WERI-Rb-1 (cell line): Measurements from ENCODE around the gene TBC1D2B.

ENCODE experiments used
- DNase-seq: peaks from one replicate; pipeline ENCODE4 v3.0.0-alpha.2; 2020
- H3K27ac ChIP-seq: fragments of 250-450 bp; sonication (Bioruptor Pico); 2 replicates; pipeline ENCODE4 v1.5.1; 2020; ENCODE audit warnings: mild to moderate bottlenecking, moderate library complexity
- H3K27me3 ChIP-seq: fragments of 250-450 bp; sonication (Bioruptor Pico); 2 replicates; pipeline ENCODE4 v1.5.1; 2021; ENCODE audit warnings: mild to moderate bottlenecking, low read depth, moderate library complexity; ENCODE audit not compliant: insufficient read depth, severe bottlenecking
- H3K36me3 ChIP-seq: fragments of 250-450 bp; sonication (Bioruptor Pico); 2 replicates; pipeline ENCODE4 v1.5.1; 2020; ENCODE audit warnings: mild to moderate bottlenecking, moderate library complexity
- H3K4me3 ChIP-seq: 2 replicates; pipeline ENCODE4 v1.5.1; 2011; ENCODE audit warnings: low read depth, mild to moderate bottlenecking, control low read depth, low read length
- H3K9me3 ChIP-seq: fragments of 250-450 bp; sonication (Bioruptor Pico); 2 replicates; pipeline ENCODE4 v1.5.1; 2021; ENCODE audit warnings: mild to moderate bottlenecking, moderate library complexity; ENCODE audit not compliant: severe bottlenecking
- TF ChIP-seq, protein P1 (sequence below): IDR thresholded peaks from 2 replicates; pipeline ENCODE4 v1.5.1; 2011; ENCODE audit warnings: low read depth, mild to moderate bottlenecking, control low read depth, inconsistent platforms, low read length

The TBC1D2B gene

DNA sequence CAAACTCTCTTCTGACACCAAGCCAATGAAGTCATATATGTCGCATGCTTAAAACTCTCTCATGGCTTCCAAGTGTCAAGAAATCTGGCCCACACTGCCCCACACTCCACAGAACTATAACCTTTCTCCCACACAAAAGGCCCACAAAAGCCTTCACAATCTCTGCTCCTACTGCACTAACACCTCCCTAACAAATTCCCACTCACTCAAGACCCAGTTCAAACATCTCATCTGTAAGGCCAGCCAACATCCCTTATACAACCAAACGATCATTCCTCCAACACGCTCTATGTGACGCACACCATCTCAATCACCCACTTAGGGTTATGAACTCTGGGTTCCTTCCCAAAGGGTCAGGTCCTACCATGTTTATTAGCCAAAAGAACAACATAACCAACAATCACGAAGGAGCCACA, 13.5 kb downstream of the TBC1D2B start:
- TF ChIP-seq, protein P1, sequence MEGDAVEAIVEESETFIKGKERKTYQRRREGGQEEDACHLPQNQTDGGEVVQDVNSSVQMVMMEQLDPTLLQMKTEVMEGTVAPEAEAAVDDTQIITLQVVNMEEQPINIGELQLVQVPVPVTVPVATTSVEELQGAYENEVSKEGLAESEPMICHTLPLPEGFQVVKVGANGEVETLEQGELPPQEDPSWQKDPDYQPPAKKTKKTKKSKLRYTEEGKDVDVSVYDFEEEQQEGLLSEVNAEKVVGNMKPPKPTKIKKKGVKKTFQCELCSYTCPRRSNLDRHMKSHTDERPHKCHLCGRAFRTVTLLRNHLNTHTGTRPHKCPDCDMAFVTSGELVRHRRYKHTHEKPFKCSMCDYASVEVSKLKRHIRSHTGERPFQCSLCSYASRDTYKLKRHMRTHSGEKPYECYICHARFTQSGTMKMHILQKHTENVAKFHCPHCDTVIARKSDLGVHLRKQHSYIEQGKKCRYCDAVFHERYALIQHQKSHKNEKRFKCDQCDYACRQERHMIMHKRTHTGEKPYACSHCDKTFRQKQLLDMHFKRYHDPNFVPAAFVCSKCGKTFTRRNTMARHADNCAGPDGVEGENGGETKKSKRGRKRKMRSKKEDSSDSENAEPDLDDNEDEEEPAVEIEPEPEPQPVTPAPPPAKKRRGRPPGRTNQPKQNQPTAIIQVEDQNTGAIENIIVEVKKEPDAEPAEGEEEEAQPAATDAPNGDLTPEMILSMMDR, result no peak
- no peak for DNase-seq
- Histone ChIP-seq H3K9me3 (no peaks in the 10 kb centered on the region), H3K36me3 (no peaks in the 10 kb centered on the region; the same call in 1 of the 2 replicates), H3K4me3 (no peak overlapping the region), H3K27me3 (no peaks in the 10 kb centered on the region), H3K27ac (no peak overlapping the region)

DNA sequence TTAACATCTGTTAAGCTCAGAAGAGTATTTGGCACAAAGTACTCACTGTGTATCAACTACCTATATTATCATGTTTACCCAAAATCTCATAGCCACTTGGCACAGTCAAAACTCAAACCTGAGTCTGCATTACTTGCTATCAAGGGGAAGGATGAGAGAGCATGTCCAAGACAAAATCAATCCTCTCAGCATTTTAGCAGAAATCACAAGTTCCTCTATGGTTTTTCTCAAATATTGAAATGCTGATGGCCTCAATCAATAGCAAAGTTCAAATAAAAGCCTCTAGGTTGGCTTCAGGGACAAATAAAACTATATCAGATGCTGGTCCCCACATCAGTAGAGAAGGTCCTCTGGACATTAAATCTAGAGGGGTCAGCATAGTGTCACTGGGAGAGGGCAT, 14.3 kb downstream of the TBC1D2B start:
- Histone ChIP-seq H3K27ac (no peak overlapping the region), H3K9me3 (no peaks in the 10 kb centered on the region), H3K4me3 (no peak overlapping the region), H3K36me3 (no peaks in the 10 kb centered on the region; the same call in 1 of the 2 replicates), H3K27me3 (no peaks in the 10 kb centered on the region)
- DNase-seq, result no peak
- TF ChIP-seq, protein P1, result no peak

DNA sequence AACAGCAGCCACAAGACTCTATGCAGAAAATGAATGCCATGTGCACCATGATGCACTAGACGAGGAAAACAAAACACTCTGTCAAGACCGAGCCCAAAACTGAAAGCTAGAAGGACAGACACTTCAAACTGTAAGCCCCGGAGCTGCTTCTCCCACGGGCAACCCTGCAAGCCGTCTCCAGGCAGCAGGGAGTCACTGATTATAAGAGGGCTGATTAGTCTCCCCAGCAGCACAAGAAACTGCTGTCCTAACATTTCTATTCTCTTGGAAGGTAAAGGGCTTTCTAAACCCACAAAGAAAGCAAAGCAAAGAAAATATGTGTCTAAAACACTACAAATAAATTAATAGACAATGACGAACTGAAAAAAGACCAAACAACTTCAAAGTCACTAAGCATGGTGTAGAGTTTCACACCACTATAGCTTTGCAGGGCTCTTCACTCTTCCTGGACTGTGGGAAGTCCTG, 15.5 kb downstream of the TBC1D2B start:
- no peaks in the 10 kb centered on the region; the same call in 1 of the 2 replicates for H3K36me3 ChIP-seq
- H3K27me3 ChIP-seq, result no peaks in the 10 kb centered on the region
- H3K9me3 ChIP-seq, result no peaks in the 10 kb centered on the region
- no peak overlapping the region; the same call in 1 of the 2 replicates for H3K4me3 ChIP-seq
- TF ChIP-seq, protein P1, result no peak
- DNase-seq, result peak; percentile 42
- H3K27ac ChIP-seq, result no peak overlapping the region

DNA sequence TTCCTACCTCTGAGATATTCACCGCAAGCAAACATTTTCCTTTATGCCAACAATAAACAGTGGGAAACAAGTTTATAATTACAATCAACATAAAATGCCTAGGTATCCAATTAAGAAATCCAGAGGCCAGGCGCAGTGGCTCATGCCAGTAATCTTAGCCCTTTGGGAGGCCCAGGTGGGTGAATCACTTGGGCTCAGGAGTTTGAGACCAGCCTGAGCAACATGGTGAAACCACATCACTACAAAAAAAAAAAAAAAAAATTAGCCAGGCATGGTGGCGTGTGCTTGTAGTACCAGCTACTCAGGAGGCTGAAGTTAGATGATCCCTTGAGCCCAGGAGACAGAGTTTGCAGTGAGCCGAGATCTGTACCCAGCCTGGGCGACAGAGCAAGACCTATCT, 17.3 kb downstream of the TBC1D2B start:
- no peak overlapping the region for H3K4me3 ChIP-seq
- no peaks in the 10 kb centered on the region for H3K27me3 ChIP-seq
- DNase-seq, result no peak
- no peaks in the 10 kb centered on the region for H3K9me3 ChIP-seq
- H3K27ac ChIP-seq, result no peak overlapping the region
- TF ChIP-seq, protein P1, result no peak
- no peaks in the 10 kb centered on the region; the same call in 1 of the 2 replicates for H3K36me3 ChIP-seq

DNA sequence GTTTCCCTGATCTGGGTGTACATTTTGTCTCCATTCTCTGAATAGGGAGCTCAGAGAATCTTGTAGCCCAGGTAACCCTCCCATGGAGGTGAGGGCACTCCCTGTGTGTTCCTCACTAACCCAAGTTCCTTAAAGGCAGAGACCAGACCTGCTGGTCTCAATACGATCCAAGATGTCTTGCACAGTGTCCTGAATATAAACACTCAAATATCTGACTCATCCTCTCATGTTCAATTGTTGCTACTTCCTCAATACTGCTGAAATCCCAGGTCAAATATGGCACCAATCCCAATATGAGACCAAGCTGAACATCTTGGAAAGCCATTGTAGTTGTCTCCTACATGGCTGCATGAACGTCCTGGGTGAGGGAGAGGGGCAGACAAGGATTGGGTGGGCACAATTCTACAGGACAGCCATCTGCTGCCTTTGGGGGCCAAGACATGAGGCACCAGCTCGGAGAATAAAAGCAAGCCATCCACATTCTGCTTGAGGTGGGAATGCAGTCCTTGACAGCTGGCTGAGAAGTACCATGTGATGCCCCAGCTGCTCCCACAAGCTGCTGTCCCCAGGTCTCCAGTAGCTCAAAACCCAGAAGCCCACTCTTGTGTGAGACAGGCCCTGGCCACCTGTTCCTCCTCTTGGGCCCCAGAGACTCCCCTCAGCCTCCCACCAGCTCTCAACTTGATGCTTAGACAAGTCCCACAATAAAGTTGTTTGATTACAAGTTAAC, 18.2 kb downstream of the TBC1D2B start:
- Histone ChIP-seq H3K27me3 (no peaks in the 10 kb centered on the region), H3K36me3 (no peaks in the 10 kb centered on the region), H3K9me3 (no peaks in the 10 kb centered on the region), H3K4me3 (no peak overlapping the region), H3K27ac (no peak overlapping the region)
- TF ChIP-seq, protein P1, result no peak
- peak; percentile 44 for DNase-seq

DNA sequence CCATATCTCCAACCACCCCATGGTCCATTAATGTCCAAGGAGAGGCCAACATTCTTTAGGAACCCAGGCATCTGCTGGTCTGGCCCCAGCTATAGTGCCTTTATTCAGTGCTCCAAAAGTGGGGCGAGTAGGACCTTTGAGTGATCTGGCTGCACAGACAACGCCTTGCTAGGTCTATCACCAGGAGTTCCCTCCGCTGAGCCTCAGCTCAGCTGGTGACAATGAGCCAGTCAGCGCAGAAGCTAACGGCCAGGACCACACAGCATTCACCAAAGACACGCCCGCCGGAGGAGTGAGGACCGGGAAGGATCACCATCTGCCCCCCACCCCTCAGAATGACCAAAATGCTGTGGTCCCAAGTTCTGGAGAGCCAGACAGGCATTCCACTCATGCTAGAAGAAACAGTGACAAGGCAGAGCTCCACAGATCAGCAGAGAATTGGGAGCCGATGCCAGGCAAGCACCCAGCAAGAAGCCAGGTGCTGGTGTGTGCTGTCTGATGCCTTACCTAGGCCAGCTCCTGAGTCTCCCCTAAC, 19.0 kb downstream of the TBC1D2B start:
- no peak overlapping the region for H3K4me3 ChIP-seq

More for the DNA sequence above, 19.0 kb downstream of the TBC1D2B start:
- TF ChIP-seq, protein P1, result no peak
- Histone ChIP-seq H3K27ac (no peak overlapping the region), H3K36me3 (peaks cover 3% of the 10 kb centered on the region), H3K9me3 (no peaks in the 10 kb centered on the region), H3K27me3 (no peaks in the 10 kb centered on the region)
- DNase-seq, result no peak
